Stimulated activated CD8-positive, alpha-beta memory T cell treated with anti-CD3 and anti-CD28 coated beads, Interleukin-7, amount 100 ng/mL, for 4 hours (primary cell): Measurements from ENCODE around the gene CHST1.

Source experiments
- DNase-seq, 2 donors: peaks; one replicate each; pipeline ENCODE4 v3.0.0-alpha.2; 2020; ENCODE audit warnings: low read depth in 2 of 2

CHST1 gene

DNA sequence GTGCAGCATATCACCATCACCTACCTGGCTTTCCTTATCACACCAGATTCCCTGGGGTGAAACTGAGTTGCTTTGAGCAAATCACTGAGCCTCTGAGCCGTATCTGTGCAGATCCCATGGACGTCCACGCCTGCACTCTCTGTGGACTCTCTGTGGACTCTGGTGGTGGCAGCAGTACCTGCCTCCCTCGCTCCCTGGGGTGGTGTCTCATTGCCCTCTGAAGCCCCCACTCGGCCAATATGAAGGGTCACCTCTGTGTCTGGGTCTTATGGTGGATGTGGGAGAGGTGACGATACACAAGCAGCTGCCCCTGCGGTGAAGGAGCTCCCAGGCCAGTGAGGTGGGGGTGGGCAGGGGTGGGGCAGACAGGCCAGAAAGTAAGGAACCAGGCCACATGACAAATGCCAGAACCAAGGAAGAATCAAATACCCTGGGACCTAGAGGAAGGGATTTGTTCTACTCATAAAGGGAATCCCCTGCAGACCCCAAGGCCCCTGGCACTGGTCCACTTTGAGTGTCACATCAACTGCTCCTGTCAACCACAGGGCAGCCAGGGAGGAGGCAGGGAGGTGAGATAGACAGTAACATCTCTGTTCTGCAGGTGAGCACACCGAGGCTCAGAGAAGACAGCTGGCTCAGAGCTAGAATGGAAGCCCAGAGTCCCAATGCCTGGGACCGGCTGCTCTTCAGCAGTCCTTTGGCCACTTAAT, 9.2 kb upstream of the CHST1 start:
- no peak for DNase-seq

DNA sequence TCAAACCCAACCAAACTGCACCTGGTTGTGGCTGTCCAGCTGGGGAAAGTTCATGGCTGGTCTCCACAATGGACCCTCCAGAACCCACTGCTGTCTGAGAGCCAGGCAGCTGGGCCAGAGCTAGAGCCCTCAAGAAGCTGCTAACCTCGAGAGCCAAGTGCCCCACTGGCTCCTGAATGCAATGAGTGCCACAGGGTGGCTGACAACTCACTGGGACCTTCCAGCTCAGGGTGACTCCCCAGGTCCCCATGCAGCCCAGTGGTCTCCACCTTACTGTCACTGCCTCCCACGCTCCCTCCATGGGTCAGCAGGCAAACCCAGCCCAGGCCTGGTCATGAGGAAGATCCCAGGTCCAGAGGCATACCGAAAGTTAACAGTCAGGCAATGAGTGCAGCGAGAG, 8.0 kb upstream of the CHST1 start:
- DNase-seq: no peak

DNA sequence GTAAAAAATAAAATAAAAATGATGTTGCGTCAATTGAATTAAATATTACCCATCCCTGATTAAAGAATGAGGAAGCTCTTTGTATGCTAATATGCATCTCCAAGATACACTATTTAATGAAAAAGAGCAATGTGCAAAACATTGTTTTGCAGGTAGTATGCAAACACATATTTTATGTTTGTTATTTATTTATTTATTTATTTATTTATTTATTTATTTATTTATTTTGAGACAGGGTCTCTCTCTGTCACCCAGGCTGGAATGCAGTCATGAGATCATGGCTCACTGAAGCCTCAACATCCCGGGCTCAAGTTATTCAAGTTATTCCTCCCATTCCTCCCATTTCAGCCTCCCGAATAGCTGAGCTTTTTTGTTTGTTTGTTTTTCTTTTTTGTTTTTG, 7.2 kb upstream of the CHST1 start:
- no peak for DNase-seq

DNA sequence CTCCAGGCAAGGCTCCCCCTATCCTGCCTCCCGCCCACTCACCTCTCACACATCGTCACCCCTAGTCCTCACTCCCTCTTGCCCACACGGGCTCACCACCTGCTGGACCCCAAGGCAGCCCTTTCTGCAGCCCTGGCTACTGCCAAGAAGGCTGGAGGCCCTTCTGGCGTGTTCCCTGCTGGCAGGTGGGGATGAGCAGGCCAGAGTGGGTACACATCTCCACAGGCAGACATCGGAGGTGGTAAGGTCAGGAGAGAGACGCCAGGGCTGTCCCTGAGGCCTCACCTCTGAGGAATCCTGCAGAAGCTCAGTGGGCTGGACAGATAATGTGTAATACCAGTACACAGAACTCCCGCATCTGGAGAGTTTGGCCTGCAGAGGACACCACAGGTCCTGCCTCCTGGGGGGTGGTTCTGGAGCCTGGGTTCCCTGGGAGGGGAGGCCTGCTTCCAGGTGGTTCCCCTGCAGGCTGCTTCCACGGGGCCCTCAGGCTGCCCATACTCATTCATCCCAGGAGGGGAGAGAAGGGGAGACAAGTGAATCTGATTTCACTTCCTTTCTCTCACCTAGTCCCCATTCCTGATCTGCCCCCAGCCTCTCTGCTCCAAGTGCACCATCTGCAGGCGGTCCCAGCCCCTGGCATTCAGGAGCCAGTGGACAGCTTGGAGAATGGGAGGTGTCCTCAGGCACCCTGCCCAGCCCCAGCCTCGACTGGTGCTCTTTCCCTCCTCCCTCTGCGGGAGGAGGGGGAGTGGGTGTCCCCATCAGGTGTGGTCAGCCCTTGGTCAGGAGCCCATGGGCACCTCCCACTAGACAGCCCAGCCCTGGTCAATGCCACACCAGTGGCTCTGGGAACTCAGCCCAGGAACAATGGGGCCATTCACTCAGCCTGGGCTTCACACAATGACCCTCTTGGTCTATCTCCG, 6.1 kb upstream of the CHST1 start:
- DNase-seq: no peak

DNA sequence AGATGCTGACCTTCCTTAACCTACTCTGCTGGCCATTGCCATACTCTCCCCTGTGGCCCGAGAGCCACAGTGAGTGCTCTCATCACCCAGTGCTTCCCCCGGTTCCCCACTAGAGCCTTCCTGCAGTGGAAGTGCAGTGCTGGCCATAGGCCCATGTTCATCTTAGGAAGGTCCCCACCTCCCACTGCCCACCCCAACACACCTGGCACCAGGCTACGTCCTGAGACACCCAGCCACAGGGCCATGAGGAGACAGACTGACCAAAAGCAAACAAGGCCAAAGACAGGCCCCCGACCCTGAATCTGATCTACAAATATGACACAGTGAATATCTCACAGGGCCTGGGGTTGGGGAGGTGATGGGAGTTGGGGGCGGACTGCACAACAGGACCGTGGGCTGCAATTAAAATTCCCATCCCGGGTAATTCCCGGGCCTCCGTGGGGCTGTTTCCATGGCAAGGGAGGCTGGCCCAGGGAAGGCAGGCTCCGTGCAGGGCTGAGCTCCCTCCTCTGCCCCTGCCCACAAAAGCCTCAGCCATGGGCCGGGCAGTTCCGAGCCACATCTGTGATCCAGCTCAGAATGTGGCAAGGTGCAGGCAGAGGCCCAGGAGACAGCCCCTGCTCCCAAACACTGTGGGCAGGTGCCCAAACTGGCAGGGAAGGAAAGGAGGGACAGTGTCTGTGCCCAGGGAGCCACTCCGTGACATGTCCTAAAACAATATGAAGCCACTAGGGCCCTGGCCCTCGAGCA, 5.1 kb upstream of the CHST1 start:
- DNase-seq: no peak

DNA sequence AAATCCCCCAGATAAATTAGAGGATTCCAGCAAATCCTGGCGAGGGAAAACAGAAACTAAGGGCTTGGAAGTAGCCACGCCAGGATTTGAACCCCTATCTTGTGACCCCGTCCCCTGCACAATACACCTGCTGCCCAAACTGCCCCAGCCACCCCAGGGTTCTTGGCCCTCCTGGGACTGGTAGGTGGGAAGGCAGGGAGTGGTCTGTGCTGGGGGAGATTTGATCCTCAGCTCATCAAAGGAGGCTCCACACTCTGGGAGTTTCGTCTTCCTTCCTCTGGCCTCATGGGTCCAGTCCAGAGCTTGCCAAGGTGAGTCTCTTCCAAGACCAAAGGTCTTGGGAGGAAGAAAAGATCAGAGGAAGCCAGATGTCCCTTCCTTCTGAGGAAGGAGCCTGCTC, 4.5 kb upstream of the CHST1 start:
- DNase-seq: no peak

DNA sequence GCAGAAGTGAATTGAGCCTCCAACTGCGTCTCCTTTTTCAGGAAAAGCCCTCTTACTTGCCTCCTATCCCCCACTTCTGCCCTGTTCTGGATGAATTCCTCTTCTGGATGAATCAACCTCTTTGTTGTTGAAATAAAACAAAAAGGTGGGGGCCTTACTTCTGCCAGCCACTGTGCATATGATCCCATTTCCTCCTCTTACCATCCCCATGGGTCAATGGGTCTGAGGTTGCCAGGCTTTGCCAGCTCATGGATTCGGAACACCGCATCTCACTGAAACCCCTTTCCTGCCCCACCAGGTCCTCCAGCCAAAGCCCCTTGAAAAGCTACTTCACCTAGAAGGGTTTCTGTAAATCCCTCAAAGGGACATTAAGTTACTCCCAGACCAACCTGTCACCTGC, 3.7 kb upstream of the CHST1 start:
- DNase-seq: no peak

DNA sequence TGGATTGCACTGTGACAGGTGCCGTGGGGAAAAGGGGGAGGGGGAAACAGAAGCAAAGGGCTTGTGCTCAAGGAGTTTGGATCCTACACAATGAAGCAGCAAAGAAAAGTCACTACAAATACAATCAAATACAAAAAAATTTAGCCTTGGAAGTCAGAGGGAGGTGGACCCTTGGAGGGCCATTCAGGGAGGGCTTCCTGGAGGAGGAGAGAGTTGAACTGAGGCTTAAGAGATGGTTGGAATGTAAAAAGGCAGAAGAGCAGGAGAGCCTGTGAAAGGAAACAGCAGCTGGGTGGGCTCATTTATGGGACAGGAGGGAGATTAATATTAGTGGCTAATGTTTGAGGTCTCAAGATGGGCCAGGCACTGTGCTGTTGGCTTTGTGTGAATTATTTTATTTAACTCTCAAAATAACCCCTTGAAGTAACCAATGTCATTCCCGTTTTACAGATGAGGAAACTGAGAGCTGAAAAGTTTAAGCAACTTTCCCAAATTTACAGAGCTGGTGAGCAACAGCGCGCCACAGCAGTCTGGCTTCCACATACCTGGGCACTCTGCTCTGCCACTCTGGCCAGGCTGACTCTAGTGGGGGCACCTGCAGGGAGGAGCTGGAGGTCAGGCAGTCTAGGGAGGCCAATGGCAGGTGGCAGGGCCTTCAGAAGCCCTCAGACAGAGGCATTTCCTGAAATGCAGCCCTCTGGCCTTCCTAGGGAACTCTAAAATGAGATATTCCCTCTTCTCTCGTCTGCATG, 2.7 kb upstream of the CHST1 start:
- DNase-seq: no peak

DNA sequence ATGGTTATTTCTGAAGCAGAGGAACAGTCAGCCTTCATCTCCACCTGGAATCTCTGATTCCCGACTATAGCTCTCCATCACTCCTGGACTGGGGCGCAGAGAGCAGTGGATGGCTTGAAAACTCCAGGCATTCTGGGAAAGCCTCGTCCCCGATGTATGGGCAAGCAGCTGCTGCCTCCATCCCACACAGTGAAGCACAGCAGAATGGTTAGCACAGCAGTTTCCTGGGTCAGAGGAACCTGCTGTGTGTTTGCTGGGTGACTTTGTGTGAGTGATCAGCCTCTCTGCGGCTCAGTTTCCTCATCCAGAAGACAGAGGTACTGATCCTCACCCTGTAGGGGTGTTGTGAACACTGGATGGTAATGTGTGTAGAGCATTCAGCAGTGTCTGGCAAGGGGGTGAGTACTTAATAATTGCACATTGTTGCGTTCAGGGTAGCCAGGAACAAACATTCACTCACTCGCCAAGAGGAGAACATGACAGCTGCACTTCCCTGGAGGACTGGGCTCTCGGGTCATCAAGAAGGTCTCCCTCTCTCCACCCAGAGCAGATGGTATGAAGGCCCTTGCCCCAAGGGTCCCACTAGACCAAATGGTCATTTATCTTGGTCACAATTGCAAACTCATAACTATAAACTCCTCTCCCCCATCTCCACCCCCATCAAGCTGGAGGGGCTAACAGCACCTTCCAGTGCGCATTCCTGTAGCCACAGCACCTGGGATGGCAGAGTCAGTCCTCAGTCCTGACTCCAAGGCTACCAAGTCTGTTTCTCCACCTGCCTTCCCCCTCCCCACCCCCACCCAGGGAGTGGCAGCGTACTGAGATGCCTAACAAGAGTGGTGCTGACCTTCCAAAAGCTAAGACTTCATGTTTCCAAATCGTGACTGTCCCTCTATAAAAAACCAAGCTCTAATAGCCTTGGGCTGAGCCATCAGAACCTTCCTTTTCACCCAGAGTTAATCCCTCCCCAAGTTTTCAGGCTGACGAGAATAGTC, 1.5 kb upstream of the CHST1 start:
- DNase-seq: no peak

DNA sequence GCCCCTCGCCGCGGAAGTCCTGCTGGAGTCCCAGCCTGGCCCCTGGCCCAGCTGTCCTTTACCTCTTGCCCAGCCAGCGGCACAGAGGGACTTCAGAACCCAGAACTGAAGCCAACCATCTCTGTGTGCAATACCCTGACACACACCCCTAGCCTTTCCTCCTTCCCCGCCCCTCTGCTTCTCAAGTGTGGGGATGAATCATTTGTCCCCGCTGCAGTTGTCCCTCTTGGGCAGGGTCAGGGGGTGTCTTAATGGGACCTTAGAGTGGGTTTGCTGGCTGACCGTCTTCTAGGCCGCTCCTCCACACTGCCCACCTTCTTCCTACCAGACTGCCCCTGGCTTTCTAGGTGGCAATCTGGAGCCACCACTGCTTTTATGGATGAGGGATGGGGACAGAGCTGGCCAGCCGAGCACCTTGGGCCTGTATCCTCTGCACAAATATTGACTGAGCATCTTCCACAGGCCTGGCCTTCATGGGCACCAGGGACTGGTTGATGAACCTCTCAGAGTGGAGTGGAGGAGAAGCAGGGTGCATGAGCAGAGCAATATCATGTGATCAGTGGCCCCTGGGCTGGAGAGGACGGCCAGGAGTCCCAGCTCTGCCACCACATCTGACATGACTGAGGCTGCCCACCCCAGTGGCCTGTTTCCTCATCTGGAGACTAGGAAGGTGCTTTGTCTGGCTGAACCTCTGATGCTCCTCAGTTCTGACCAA, 668 bp upstream of the CHST1 start:
- DNase-seq: no peak

DNA sequence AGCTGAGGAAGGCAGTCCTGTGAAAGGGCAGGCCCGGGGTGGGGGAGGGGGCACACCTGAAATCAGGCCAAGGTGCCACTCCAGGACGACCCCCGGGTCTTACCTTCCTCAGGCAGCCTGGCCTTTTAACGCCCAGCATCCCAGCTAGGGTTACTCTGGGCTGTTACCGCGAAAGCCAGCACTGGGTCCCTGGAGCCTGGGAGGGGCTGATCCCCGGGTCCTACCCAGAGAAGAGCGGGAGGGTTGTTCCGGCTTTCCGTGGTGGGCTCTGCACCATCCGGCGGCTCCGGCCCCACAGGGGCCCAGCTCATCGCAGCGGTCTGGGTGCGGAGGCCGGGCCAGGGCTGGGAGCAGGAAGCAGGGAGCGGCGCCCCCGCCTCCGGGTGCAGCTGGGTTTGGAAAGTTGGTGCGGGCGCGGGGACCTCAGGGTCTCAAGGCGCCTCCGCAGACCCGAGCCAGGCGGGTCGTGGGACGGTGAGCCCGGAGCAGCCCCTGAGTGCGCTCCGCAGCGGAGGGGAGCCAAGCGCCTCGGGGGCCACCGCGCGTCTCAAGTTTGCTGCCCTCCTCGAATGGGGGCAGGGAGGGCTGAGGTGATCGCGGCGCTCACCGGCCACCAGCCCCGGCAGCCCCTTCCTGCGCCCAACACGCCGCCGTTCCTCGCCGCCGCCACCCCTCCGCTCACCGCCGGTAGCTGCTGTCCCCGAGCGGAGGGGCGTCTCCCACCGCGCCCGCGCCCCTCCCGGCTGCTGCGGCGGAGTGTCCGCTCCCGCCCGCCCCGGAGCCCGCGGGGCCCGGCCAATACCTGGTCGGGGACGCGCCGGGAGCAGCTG, 831 bp downstream of the CHST1 start:
- DNase-seq: no peak

DNA sequence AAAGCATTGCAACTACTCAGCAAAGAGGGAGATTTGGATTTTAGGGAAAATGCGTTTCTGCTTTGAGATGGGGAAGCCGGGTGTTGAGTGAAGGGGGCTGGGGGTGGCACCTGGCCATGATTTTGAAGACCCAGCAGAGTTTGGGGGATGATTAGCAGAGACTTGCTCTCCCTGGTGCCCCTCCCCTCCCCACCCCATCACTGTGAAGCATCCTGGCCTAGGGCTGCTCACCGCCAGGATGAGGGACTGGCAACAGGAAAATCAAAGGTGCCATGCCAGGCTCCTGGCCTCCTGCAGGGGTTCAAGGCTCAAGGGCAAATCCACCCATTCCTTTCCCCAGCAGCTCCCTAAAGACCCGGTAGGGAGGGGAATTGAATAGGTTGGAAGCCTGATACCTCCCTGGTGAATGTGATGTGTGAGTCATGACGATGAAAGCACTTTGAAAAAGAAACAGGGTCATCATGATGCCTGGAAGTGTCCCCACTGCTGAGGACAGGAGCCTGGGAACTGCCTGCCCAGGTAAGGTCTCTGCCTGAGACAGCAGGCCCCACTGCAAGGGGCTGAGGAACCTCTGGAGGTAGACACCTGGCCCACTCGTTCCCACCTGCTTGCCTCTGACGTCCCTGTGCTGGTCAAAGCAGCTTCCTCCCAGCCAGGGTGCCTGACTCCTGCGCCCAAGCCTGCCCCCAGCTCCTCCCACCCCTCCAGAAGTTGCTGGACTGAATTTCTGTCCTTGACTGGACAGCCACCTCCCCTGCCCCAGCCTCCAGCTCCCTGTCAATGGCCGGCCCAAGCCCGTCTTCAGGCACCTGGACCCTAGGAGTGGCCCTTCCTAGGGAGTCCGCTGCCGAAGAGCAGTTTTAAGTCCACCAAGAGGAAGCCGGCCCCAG, 1.7 kb downstream of the CHST1 start:
- DNase-seq: no peak

DNA sequence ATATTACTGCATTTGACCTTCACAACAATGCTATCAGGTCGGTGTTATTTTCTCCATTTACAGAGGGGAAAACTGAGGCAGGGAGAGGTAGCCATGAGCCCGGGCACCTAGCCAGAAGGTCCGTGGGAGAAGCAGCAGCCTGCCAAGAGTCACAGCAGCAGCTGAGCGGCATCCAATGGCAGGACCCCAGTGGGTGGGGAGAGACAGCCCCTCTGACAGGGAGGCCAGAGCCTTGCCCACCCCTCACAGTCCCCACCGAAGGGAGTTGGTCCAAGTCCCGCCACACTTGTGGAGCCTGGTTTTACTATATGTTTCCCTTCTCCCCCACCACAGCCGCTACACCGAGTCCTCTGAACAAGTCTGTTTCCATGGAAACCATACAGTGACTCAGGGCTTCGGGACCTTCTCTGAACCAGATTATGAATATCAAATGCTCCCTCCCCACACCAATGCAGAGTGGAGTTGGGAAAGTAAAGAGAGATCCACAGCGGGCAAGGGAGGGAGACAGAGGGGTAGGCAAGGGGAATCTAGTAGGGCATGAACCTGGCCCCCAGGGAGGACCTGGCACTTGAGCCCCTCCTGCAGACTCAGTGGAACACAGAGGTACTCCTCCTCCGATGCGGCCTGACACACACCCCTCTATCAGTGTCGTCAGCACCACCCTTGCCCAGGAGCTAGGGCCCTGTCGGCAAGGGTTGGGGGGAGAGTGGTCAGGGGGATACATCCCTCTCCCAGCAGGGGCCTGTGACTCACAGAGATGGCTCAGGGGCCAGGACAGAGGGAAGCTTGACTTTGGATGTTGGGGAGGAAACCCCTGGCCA, 2.5 kb downstream of the CHST1 start:
- no peak for DNase-seq

DNA sequence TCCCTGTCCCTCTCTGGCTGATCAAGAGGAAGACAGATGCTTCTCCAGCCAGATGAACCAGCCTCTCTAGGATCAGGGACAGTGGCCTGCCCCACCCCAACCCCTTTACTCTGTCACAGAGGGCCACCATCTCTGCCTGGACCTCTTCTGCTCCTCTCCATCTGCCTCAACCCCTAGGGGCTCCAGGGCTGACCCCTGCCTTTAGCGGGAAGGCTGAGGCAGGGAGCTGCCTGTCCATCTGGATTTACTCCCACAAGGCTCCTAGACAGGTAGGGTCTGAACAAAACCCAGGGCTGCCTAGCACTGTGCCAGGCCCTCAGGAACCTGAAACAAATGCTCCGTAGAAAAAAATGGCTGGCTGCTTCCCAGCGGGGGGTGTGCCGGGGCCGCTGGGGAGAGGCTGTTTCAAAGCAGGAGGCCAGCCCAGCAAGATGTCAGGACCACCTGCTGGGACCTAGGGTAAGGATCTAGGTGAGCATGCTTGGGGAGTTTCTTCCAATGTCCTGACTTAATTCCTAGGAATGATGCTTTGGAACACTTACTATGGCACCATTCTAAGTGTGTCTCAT, 3.2 kb downstream of the CHST1 start:
- no peak for DNase-seq

DNA sequence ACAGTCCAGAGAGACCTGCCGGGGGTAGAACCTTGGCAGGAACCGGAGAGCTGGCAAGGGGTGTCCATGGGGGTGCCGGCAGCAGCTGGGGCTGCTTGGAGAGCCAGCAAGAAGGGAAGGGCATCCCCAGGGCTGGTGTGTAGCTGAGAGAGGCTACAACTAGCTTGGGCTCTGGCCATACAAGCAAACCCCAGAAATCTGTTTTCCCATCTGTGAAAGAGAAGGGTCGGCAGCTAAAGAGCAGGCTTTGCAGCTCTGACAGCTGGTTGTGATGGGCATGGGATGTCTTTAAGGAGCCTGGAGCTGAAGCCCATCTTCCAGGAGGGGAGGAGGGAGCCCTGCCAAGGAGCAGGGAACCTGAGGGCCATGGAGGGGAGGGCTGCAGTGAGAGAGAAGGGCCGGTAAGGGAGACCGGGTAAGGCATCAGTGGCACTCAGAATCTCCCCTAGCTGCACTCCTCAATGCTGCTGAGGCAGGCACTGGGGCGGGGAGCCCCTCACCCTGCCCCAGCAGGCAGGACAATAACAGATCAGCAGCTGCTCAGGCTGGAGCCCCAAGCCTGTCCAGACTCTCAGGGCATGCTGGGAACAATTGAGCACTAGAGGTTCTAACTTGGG, 3.9 kb downstream of the CHST1 start:
- DNase-seq: no peak

DNA sequence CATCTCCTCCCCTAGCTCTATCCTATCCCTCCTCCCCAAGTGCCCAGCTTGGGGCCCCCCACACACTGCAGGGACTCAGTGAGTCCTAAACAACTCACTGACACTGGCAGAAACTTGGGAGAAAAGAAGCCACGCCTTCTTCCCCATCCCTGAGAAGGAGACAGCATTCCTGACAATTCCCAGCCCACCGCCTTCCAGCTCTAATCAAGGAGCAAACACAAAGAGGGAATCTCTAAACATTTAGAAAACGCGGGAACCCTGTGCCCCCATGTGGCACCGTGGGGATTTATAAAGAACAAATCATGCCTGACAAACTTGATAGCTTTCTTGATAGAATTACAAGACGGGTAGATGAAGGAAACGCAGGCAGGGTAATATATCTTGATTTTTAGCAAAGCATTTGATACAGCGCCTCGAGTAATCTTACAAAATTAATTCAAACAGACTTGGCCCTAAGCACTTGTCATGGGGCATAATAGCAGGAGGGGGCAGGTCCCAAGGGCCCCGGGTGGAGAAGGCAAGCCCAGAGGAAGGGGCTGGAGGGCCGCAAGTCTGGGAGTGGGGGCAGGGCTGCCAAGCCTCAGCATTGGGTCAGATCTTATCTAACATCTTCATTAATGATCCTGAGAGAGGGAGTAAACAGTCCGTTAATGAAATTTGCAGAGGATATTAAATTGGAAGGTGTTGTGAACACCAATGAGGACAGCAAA, 4.5 kb downstream of the CHST1 start:
- DNase-seq: no peak
